ENCODE measurements around the gene P2RX6. TPM values are rescaled to one million over a fixed set of nuclear protein-coding genes. Genes with fewer than 3 reads are reported as not detected.

P2RX6 gene
- total and polyA plus RNA-seq, 2 experiments from 2014 or later, result not detected

GRCh38 chr22:21016644-21017420, 1.9 kb downstream of the P2RX6 start (continued):
- TF ChIP-seq REST (IDR thresholded peaks at IDR 0.05; ENCODE audit: unreplicated experiment), result no peak

- Histone ChIP-seq H3K36me3 (ENCODE audit: insufficient read depth) (no peaks in the 10 kb centered on the region), H3F3A (replicated peaks; ENCODE audit: low read depth) (no peaks in the 10 kb centered on the region), H3K4me3 (no peak overlapping the region), H3K79me2 (replicated peaks; ENCODE audit: insufficient read depth) (no peaks in the 10 kb centered on the region), H3K4me1 (ENCODE audit: insufficient read depth) (peaks cover 10% of the 10 kb centered on the region), H3K27ac (ENCODE audit: low read depth) (no peak overlapping the region), H3K9me2 (ENCODE audit: insufficient read depth) (no peaks in the 10 kb centered on the region), H3K27me3 (ENCODE audit: insufficient read depth) (no peaks in the 10 kb centered on the region), H2AFZ (no peak overlapping the region), H3K4me2 (no peak overlapping the region), H4K20me1 (replicated peaks; ENCODE audit: insufficient read depth) (no peaks in the 10 kb centered on the region)
- ATAC-seq, result no peak
- H3K36me3 Mint-ChIP-seq (ENCODE audit: low read depth), result no peaks in the 10 kb centered on the region
- DNase-seq (ENCODE audit: low spot score), result no peak
- H3K4me1 Mint-ChIP-seq, result peaks cover 16% of the 10 kb centered on the region; the same call in 2 of the 3 replicates
- H3K9me3 Mint-ChIP-seq, result peaks cover 2% of the 10 kb centered on the region; the same call in 2 of the 3 replicates
- no peak overlapping the region for H3K27ac Mint-ChIP-seq
- peaks cover 23% of the 10 kb centered on the region for H3K27me3 Mint-ChIP-seq (ENCODE audit: insufficient read depth, low read depth, poor library complexity)
- H3K4me3 Mint-ChIP-seq, result no peak overlapping the region
- TF ChIP-seq EZH2phosphoT487 (IDR thresholded peaks at IDR 0.05; ENCODE audit: unreplicated experiment), result no peak
- TF ChIP-seq REST (IDR thresholded peaks at IDR 0.05; ENCODE audit: unreplicated experiment), result no peak
- TF ChIP-seq JUNB (IDR thresholded peaks at IDR 0.05; ENCODE audit: unreplicated experiment), result no peak
- no peak for TF ChIP-seq CREB1 (CRISPR knock-in tag; IDR thresholded peaks at IDR 0.05; ENCODE audit: low read depth)
- TF ChIP-seq ZNF114 (CRISPR knock-in tag; IDR thresholded peaks at IDR 0.05), result no peak
- no peak for TF ChIP-seq ZNF462 (CRISPR knock-in tag; IDR thresholded peaks at IDR 0.05)
- no peak for TF ChIP-seq ETS1 (IDR thresholded peaks at IDR 0.05)
Measured at GRCh38 chr22:21018314-21018713, 3.3 kb downstream of the P2RX6 start.
